PC-3 (cell line): ENCODE results near the gene PLXNA4. TPM values are rescaled to one million over a fixed set of nuclear protein-coding genes. Genes with fewer than 3 reads are reported as not detected.

Experiments used
- ATAC-seq: fragments of 200-7000 bp; cut with Tn5 transposase; 2 replicates; pipeline ENCODE4 v1.9.1; 2020; ENCODE audit warnings: mild to moderate bottlenecking, moderate library complexity
- BruUV-seq: library from RNA; stranded (reverse); fragments of 400-500 nt; replicated peaks from 2 replicates; lab custom pipeline; 2021; lab: Mats Ljungman, UMichigan
- CTCF ChIA-PET: fragments of 300-600 bp; sonication (Branson Sonifier 250); formaldehyde crosslinking; loops from one replicate; lab custom pipeline; 2022; ENCODE audit warnings: antibody characterized with exemption; lab: Charles Lee
- POLR2A ChIA-PET: fragments of 300-600 bp; sonication (Branson Sonifier 250); formaldehyde crosslinking; loops from one replicate; lab custom pipeline; 2022; ENCODE audit warnings: antibody characterized with exemption; ENCODE audit not compliant: unreplicated experiment; lab: Charles Lee
- DNase-seq: peaks from one replicate; pipeline ENCODE4 v3.0.0-alpha.2; 2015
- H2AFZ ChIP-seq: fragments of 300-600 bp; sonication (generic); 2 replicates; pipeline ENCODE4 v1.6.0; 2016; ENCODE audit warnings: antibody characterized with exemption, low read length
- H3F3A ChIP-seq: fragments of 300-600 bp; sonication (generic); one replicate; pipeline ENCODE4 v1.6.0; 2017; ENCODE audit warnings: antibody characterized with exemption, low read length, control low read depth, mild to moderate bottlenecking; ENCODE audit not compliant: unreplicated experiment
- H3K27ac ChIP-seq: fragments of 300-600 bp; sonication (generic); 2 replicates; pipeline ENCODE4 v1.5.1; 2016; ENCODE audit warnings: mild to moderate bottlenecking, low read length
- H3K27me3 ChIP-seq: fragments of 300-600 bp; sonication (generic); 2 replicates; pipeline ENCODE4 v1.6.1; 2016; ENCODE audit warnings: low read length, mixed read lengths
- H3K36me3 ChIP-seq: fragments of 300-600 bp; sonication (generic); 2 replicates; pipeline ENCODE4 v1.6.1; 2016; ENCODE audit warnings: low read depth, mixed run types, low read length, mixed read lengths
- H3K4me1 ChIP-seq: fragments of 300-600 bp; sonication (generic); 2 replicates; pipeline ENCODE4 v1.5.1; 2016; ENCODE audit warnings: low read length; ENCODE audit not compliant: insufficient read depth
- H3K4me2 ChIP-seq: fragments of 300-600 bp; sonication (generic); 2 replicates; pipeline ENCODE4 v1.6.0; 2016; ENCODE audit warnings: low read length
- H3K4me3 ChIP-seq: fragments of 300-600 bp; sonication (generic); 2 replicates; pipeline ENCODE4 v1.5.1; 2016; ENCODE audit warnings: mild to moderate bottlenecking, low read length, mixed read lengths
- H3K79me2 ChIP-seq: fragments of 300-600 bp; sonication (generic); 2 replicates; pipeline ENCODE4 v1.6.1; 2017; ENCODE audit warnings: low read length, mixed read lengths
- H3K9ac ChIP-seq: fragments of 300-600 bp; sonication (generic); 2 replicates; pipeline ENCODE4 v1.6.0; 2016; ENCODE audit warnings: mild to moderate bottlenecking, low read length
- H3K9me2 ChIP-seq: fragments of 300-600 bp; sonication (generic); replicated peaks from 2 replicates; pipeline ENCODE4 v1.6.1; 2016; ENCODE audit warnings: mixed run types, low read length, mixed read lengths
- H3K9me3 ChIP-seq: fragments of 300-600 bp; sonication (generic); 2 replicates; pipeline ENCODE4 v1.6.1; 2016; ENCODE audit warnings: low read length, mixed read lengths
- H4K20me1 ChIP-seq: fragments of 300-600 bp; sonication (generic); 2 replicates; pipeline ENCODE4 v1.6.1; 2016; ENCODE audit warnings: low read length, mixed read lengths
- CTCF ChIP-seq: fragments of 300-600 bp; sonication (generic); conservative IDR thresholded peaks from 2 replicates; pipeline ENCODE4 v1.5.1; 2017; ENCODE audit warnings: antibody characterized with exemption, low read depth, mild to moderate bottlenecking, low read length
- EZH2 ChIP-seq: fragments of 300-600 bp; sonication (generic); IDR thresholded peaks from one replicate; pipeline ENCODE4 v1.6.1; 2017; ENCODE audit warnings: antibody characterized with exemption, mild to moderate bottlenecking, low read length; ENCODE audit not compliant: unreplicated experiment
- EZH2phosphoT487 ChIP-seq: fragments of 300-600 bp; sonication (generic); IDR thresholded peaks from 2 replicates; pipeline ENCODE4 v1.6.1; 2018; ENCODE audit warnings: mild to moderate bottlenecking, antibody characterized with exemption, low read length, borderline replicate concordance
- intact Hi-C: fragments of 100-400 bp; cut with micrococcal nuclease; formaldehyde crosslinking; loops from 2 replicates; pipeline ENCODE4 v1.9.0; 2023
- total RNA-seq: library from RNA; depleted of rRNA; stranded (reverse); fragments of >200 nt; gene quantifications from 2 replicates; pipeline ENCODE4 v1.2.3, GENCODE V29; 2014

PLXNA4 gene
- total RNA-seq, 1 experiment from 2014 or later = 1.2 TPM

- BruUV-seq = no TSS peak
- no peak overlapping the region for H3K27ac ChIP-seq
- no peaks in the 10 kb centered on the region for H3K36me3 ChIP-seq
- H3K9me3 ChIP-seq = no peaks in the 10 kb centered on the region
- peaks cover 23% of the 10 kb centered on the region for H3K4me1 ChIP-seq
- H3K79me2 ChIP-seq = no peaks in the 10 kb centered on the region
- no peaks in the 10 kb centered on the region for H3K27me3 ChIP-seq
- intact Hi-C loops = no loop called here
- no peaks in the 10 kb centered on the region for H4K20me1 ChIP-seq
- CTCF ChIA-PET = no interaction called here
- peak; percentile 46 for DNase-seq
- no peaks in the 10 kb centered on the region for H3K9me2 ChIP-seq
- no peaks in the 10 kb centered on the region for H3F3A ChIP-seq
- TF ChIP-seq EZH2phosphoT487 (no peak), EZH2 (no peak)
- ATAC-seq = no peak
- H3K4me2 ChIP-seq = no peak overlapping the region
- POLR2A ChIA-PET = no interaction called here
- H3K4me3 ChIP-seq = no peak overlapping the region
- H2AFZ ChIP-seq = no peak overlapping the region
- H3K9ac ChIP-seq = no peak overlapping the region
Measured at GRCh38 chr7:132130497-132130896, 445.8 kb downstream of the PLXNA4 start.

GRCh38 chr7:132125872-132126595, 450.2 kb downstream of the PLXNA4 start:
- Histone ChIP-seq H3K9me3 (no peaks in the 10 kb centered on the region), H3K27me3 (no peaks in the 10 kb centered on the region), H3K36me3 (no peaks in the 10 kb centered on the region), H3K4me2 (no peak overlapping the region), H4K20me1 (no peaks in the 10 kb centered on the region), H3K27ac (no peak overlapping the region), H2AFZ (no peak overlapping the region), H3K9me2 (no peaks in the 10 kb centered on the region), H3K79me2 (no peaks in the 10 kb centered on the region), H3F3A (no peaks in the 10 kb centered on the region), H3K4me1 (peaks cover 21% of the 10 kb centered on the region), H3K4me3 (no peak overlapping the region), H3K9ac (no peak overlapping the region)
- ATAC-seq (no peak), DNase-seq (no peak)
- no peak for TF ChIP-seq CTCF
- TF ChIP-seq EZH2 = no peak
- TF ChIP-seq EZH2phosphoT487 = no peak
- intact Hi-C loops = no loop called here
- ChIA-PET CTCF (no interaction called here), POLR2A (no interaction called here)
- no TSS peak for BruUV-seq

- no peaks in the 10 kb centered on the region for H3K36me3 ChIP-seq
- intact Hi-C loops = no loop called here
- no peaks in the 10 kb centered on the region for H4K20me1 ChIP-seq
- no peaks in the 10 kb centered on the region for H3K27me3 ChIP-seq
- H3K9me3 ChIP-seq = no peaks in the 10 kb centered on the region
- H3K9ac ChIP-seq = no peak overlapping the region
- ChIA-PET CTCF (no interaction called here), POLR2A (no interaction called here)
- H3K9me2 ChIP-seq = no peaks in the 10 kb centered on the region
- H3K27ac ChIP-seq = peak overlapping the region; percentile 41
- TF ChIP-seq EZH2 (no peak), CTCF (no peak), EZH2phosphoT487 (no peak)
- H3K4me2 ChIP-seq = peak overlapping the region; percentile 58
- no peak overlapping the region for H2AFZ ChIP-seq
- peaks cover 16% of the 10 kb centered on the region for H3K4me1 ChIP-seq
- H3K79me2 ChIP-seq = no peaks in the 10 kb centered on the region
- ATAC-seq (peak; percentile 88), DNase-seq (peak; percentile 68)
- peak overlapping the region; percentile 6; the same call in 1 of the 2 replicates for H3K4me3 ChIP-seq
- BruUV-seq = no TSS peak
- H3F3A ChIP-seq = no peaks in the 10 kb centered on the region
Measured at GRCh38 chr7:132125096-132125495, 451.2 kb downstream of the PLXNA4 start.
